SJSA1 (cell line): ENCODE results near the gene RAB8A. TPM values are rescaled to one million over a fixed set of nuclear protein-coding genes. Genes with fewer than 3 reads are reported as not detected.
"Not testable (repeated sequence)": the region's sequence is repeated elsewhere in the genome, so short reads cannot be mapped to it uniquely, and the experiment has no call there.

Experiments
- DNase-seq, 2 experiments: peaks; one replicate each; pipeline ENCODE4 v3.0.0-alpha.2; 2015 to 2020; ENCODE audit warnings: low spot score in 2 of 2, low read depth in 1 of 2
- H3K27ac ChIP-seq: fragments of 250-450 bp; sonication (Bioruptor Pico); 2 replicates; pipeline ENCODE4 v1.5.1; 2020; ENCODE audit warnings: mild to moderate bottlenecking, moderate library complexity
- H3K27me3 ChIP-seq: fragments of 250-450 bp; sonication (Bioruptor Pico); replicated peaks from 2 replicates; pipeline ENCODE4 v1.5.1; 2020; ENCODE audit warnings: mild to moderate bottlenecking, moderate library complexity
- H3K36me3 ChIP-seq: fragments of 250-450 bp; sonication (Bioruptor Pico); 2 replicates; pipeline ENCODE4 v1.5.1; 2020; ENCODE audit warnings: mild to moderate bottlenecking
- H3K4me1 ChIP-seq: fragments of 250-450 bp; sonication (Bioruptor Pico); replicated peaks from 2 replicates; pipeline ENCODE4 v1.6.1; 2021; ENCODE audit warnings: mild to moderate bottlenecking
- H3K4me3 ChIP-seq: fragments of 250-450 bp; sonication (Bioruptor Pico); 2 replicates; pipeline ENCODE4 v1.5.1; 2020; ENCODE audit warnings: mild to moderate bottlenecking
- H3K9me3 ChIP-seq: fragments of 250-450 bp; sonication (Bioruptor Pico); replicated peaks from 2 replicates; pipeline ENCODE4 v1.5.1; 2020; ENCODE audit warnings: mild to moderate bottlenecking
- total RNA-seq: library from RNA; depleted of rRNA; stranded (reverse); fragments of >200 nt; shearing (Covaris generic); gene quantifications from 2 replicates; pipeline ENCODE4 v1.2.3, GENCODE V29; 2014

RAB8A gene
- total RNA-seq, 1 experiment from 2014 or later, result 69.5 TPM

DNA sequence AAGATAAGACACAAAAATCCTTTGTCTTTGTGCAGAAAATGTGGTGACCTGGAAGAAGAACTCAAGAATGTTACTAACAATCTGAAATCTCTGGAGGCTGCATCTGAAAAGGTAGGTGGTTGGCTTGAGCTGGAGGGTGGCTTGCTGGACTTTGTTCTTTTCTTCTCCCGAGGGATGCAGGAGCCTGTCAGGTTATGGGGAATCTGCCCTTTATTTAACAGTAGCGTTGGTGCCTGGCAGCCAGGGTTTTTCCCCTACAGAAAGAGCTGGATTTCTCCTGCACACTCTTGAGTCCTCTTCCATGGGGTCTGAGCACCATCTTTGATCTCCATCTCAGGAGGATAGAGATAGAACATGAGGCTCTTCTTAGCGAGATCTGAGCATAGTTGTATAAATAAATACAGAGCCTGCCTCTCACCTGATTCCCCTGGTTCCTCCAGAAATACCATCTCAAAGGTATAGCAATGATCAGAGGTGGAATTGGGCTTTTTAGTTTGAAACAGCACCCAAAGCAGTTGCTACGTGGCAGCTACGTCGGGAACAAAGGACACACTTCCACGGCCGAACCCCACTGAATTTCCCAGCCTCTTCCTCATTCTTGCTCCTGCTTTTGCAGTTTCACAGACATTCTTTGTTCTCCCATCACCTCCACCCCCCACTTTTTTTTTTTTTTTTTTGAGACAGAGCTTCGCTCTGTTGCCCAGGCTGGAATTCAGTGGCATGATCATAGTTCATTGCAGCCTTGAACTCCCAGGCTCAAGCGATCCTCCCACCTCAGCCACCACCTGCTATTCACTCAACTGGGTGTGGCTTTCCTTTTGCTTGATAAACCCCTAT is 22.5 kb upstream of the RAB8A start:
- Histone ChIP-seq H3K9me3 (no peaks in the 10 kb centered on the region), H3K36me3 (peaks cover 100% of the 10 kb centered on the region)

DNA sequence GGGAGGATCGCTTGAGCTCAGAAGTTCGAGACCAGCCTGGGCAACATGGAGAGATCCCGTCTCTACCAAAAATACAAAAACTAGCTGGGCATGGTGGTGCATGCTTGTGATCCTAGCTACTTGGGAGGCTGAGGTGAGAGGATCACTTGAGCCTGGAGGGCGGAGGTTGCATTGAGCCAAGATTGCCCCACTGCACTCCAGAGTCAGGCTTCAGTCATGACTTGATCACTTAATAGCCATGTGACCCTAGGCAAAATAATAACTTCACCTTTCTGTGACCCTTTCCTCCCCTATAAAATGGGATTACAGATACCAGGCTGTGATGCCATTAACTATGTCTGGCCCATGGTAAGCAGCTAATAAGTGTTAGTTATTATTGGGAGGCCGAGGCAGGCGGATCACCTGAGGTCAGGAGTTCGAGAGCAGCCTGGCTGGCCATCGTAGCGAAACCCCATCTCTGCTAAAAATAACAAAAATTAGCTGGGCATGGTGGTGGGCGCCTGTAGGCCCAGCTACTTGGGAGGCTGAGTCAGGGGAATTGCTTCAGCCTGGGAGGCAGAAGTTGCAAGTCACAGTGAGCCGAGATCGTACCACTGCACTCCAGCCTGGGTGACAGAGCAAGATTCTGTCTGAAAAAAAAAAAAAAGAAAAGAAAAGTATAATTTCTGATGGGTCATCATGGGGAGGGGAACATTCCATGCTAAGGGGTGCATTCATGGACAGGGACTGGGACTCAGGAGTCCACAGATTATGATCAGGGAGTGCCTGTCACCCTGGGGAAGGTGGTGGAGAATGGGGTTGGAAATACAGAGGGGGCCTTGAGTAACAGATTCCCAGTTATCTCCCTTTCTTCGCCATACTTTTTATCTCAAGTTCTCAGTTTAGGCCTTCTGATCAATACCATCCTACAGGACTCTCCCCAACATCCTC is 19.9 kb upstream of the RAB8A start:
- H3K36me3 ChIP-seq, result peaks cover 100% of the 10 kb centered on the region
- no peaks in the 10 kb centered on the region for H3K9me3 ChIP-seq
- no peak for DNase-seq
- no peaks in the 10 kb centered on the region for H3K27me3 ChIP-seq
- H3K27ac ChIP-seq, result no peak overlapping the region
- H3K4me3 ChIP-seq, result no peak overlapping the region
- H3K4me1 ChIP-seq, result no peaks in the 10 kb centered on the region

More for the DNA sequence above, 22.5 kb upstream of the RAB8A start:
- Histone ChIP-seq H3K4me3 (no peak overlapping the region), H3K27ac (no peak overlapping the region), H3K27me3 (no peaks in the 10 kb centered on the region), H3K4me1 (no peaks in the 10 kb centered on the region)
- no peak for DNase-seq

DNA sequence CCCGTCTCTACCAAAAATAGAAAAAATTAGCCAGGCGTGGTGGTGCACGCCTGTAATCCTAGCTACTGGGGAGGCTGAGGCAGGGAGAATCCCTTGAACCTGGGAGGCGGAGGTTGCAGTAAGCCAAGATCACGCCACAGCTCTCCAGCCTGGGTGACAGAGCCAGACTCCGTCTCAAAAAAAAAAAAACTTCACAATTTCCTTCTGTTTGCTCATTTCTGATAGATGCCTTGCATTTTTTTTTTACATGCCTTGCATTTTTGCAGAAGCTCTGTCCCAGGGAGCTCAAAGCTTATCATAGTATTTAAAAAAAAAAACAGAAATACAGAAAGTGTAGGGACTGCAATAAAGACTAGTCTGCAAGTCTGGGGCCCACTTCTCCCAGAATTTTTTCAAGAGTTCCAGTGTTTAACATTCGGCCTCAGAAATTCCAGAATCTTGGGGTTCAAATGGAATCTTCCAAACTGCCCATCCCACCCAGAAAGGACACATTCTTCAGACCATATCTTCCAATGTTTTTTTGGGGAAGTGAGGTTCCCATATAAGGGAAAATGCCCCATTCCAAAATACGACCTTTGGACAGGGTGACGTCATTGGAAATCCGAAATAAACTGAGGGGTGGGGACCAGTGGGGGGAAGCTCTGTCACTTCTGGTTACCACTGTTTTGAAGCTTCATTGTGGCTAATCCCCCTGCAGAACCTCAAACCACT is 17.2 kb upstream of the RAB8A start:
- no peaks in the 10 kb centered on the region for H3K9me3 ChIP-seq
- no peak overlapping the region for H3K27ac ChIP-seq
- DNase-seq, result no peak
- no peaks in the 10 kb centered on the region for H3K27me3 ChIP-seq
- H3K4me1 ChIP-seq, result no peaks in the 10 kb centered on the region
- H3K36me3 ChIP-seq, result peaks cover 100% of the 10 kb centered on the region
- H3K4me3 ChIP-seq, result no peak overlapping the region

DNA sequence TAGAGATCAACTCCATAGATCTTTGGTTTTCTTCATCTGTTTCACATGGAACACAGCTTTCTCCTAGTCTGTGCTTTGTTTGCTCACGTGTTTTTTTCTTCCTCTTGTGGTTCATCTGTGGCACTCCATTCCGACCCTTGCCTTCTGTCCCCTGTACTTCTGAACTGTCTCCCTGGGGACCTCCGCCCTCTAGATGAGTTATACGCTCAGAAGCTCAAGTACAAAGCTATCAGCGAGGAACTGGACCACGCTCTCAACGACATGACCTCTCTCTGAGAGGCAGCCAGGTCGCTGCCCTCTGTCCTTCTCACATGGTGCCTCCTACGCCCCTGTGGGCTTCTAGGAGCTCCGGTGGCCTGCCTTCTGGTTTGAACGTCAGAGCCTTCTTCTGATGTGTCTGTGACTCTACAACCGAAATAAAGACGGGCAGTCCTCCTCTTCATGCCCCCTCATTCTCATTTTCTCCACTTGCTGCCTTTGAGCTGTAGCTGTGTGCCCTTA is 16.6 kb upstream of the RAB8A start:
- DNase-seq, result no peak
- no peaks in the 10 kb centered on the region for H3K27me3 ChIP-seq
- H3K27ac ChIP-seq, result no peak overlapping the region
- H3K9me3 ChIP-seq, result no peaks in the 10 kb centered on the region
- H3K36me3 ChIP-seq, result peaks cover 100% of the 10 kb centered on the region
- no peak overlapping the region for H3K4me3 ChIP-seq
- no peaks in the 10 kb centered on the region for H3K4me1 ChIP-seq

DNA sequence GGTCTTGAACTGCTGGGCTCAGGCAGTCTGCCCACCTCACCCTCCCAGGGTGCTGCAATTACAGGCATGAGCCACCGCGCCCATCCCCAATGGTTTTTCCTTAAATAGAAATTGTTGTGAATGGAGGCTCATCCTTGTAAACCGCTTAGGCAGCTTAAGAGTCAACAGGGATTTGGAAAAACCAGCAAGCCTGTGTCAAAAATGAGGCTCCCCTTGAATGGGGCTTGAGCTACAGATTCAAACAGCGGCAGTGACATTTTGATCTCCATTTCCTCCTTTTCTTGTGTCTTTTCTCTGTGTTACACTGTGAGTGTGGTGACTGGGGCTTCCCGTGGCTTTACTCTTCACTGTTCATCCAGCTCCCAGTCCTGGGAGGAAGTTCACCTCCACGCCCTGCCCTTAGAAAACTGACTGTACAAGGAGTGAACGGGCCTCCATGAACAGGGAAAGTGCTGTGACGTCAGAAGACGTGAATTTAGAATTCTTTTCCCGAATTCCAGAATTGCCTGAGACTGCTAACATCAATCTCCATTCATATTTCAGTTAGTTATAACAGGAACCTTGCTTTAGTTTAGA is 15.3 kb upstream of the RAB8A start:
- Histone ChIP-seq H3K27me3 (no peaks in the 10 kb centered on the region), H3K4me3 (no peak overlapping the region), H3K27ac (no peak overlapping the region), H3K36me3 (peaks cover 100% of the 10 kb centered on the region), H3K4me1 (no peaks in the 10 kb centered on the region), H3K9me3 (no peaks in the 10 kb centered on the region)
- DNase-seq, result no peak

DNA sequence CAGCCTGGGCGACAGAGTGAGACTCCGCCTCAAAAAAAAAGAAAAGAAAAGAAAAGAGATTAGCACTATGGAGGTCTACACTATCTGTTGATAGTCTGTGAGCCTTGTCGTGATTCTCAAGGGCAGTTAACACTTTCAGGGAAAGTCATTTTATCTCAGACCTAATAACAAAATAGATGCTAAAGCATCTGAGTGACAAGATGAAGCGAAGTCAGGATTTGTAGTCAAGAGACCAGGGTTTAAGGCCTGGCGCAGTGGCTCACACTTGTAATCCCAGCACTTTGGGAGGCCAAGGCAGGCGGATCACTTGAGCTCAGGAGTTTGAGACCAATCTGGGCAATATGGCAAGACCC is 13.3 kb upstream of the RAB8A start:
- no peaks in the 10 kb centered on the region; the same call in 1 of the 2 replicates for H3K4me1 ChIP-seq
- H3K27ac ChIP-seq, result no peak overlapping the region
- DNase-seq, result no peak
- no peak overlapping the region for H3K4me3 ChIP-seq
- H3K36me3 ChIP-seq, result peaks cover 100% of the 10 kb centered on the region
- no peaks in the 10 kb centered on the region for H3K27me3 ChIP-seq
- H3K9me3 ChIP-seq, result no peaks in the 10 kb centered on the region

DNA sequence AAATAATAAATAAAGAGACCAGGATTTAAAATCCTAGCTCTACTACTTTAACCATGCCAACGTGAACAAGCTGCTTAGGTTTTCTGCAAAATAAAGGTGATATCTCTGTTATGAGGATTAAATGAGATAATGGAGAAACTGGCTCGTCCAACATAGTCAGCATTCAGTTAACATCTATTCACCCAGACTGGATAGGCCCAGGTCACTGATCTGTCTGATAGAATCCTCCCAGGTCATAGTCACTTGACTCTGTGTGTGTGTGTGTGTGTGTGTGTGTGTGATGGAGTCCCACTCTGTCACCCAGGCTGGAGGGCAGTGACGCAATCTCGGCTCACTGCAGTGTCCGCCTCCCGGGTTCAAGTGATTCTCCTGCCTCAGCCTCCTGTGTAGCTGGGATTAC is 12.9 kb upstream of the RAB8A start:
- Histone ChIP-seq H3K4me1 (no peaks in the 10 kb centered on the region; the same call in 1 of the 2 replicates), H3K36me3 (peaks cover 100% of the 10 kb centered on the region), H3K27me3 (no peaks in the 10 kb centered on the region), H3K27ac (no peak overlapping the region), H3K4me3 (no peak overlapping the region), H3K9me3 (no peaks in the 10 kb centered on the region)
- DNase-seq, result no peak

DNA sequence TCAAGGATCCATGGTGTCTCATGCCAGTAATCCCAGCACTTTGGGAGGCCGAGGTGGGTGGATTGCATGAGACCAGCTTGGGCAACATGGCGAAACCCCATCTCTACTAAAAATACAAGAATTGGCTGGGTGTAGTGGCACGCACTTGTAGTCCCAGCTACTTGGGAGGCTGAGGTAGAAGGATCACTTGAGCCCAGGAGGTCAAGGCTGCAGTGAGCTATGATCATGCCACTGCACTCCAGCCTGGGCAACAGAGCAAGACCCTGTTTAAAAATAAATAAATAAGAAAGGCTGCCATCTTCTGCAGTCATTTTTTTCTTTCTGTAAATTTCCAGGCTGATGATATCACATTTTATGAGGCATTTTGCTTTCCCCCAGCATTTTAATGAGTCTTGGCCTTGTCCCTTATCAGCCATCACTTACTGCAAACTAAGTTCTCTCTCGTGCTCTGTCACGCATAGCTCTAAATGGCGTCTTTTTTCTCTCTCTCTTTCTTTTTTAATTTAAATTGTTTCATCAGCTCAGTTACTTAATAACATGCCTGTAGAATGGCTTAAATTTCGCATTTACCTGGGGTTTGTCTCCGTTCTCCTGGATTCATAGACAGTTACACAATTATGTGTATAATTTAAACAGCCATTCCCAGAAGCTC is 12.2 kb upstream of the RAB8A start:
- not testable (repeated sequence) for DNase-seq, H3K27ac ChIP-seq, H3K9me3 ChIP-seq, H3K27me3 ChIP-seq, H3K4me3 ChIP-seq, H3K4me1 ChIP-seq
- H3K36me3 ChIP-seq, result peaks cover 100% of the 10 kb centered on the region

DNA sequence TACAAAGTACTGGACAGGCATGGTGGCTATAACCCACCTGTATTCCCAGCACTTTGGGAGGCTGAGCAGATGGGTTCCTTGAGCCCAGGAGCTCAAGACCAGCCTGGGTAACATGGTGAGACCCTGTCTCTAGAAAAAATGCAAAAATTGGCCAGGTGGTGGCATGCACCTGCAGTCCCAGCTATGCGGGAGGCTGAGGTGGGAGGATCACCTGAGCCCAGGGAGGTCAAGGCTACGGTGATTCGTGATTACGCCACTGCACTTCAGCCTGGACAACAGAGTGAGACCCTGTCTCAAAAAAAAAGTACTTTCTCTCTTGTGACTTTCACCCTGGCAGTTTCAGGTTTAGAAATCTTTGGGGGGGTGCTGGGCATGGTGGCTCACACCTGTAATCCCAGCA is 11.2 kb upstream of the RAB8A start:
- Histone ChIP-seq H3K27me3 (no peaks in the 10 kb centered on the region), H3K4me3 (no peak overlapping the region), H3K4me1 (peaks cover 3% of the 10 kb centered on the region; the same call in 1 of the 2 replicates), H3K9me3 (no peaks in the 10 kb centered on the region), H3K27ac (no peak overlapping the region), H3K36me3 (peaks cover 89% of the 10 kb centered on the region)
- DNase-seq, result no peak

DNA sequence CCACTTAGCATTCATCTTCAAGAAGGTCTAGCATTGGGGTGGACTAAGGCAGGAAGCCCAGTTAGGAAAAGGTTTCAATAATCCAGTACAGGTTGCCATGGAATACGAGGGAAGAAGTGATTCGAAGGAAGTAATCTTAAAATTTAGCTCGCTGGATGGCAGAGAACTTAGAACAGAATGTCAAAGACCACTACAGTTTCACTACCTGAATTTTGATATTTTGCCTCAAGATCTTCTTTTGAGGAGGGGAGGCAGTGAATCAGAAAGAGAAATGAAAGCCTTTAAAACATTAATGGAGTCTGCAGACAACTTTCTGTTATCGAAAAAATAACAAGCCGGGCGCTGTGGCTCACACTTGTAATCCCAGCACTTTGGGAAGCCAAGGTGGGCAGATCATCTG is 7.0 kb upstream of the RAB8A start:
- no peak for DNase-seq

DNA sequence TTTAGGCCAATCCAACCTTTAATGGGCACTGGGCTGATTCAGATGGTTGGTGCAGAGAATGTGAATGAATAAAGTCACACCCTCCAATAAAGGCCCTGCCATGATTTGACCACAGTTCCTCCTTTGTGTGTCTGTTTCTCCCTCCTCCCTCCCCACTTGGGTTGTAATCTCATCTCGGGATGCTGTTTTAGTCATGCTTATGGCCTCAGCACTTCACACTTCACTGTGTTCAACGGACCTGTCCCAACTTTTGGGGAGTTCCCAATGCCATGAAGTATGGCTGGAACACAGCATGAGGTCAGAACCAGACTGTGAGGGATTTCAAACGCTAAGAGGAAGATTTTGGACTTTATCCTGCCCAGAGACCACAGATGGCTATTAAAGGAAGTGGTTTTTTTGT is 5.6 kb upstream of the RAB8A start:
- Histone ChIP-seq H3K36me3 (peaks cover 33% of the 10 kb centered on the region), H3K9me3 (no peaks in the 10 kb centered on the region), H3K4me1 (peaks cover 15% of the 10 kb centered on the region), H3K27me3 (no peaks in the 10 kb centered on the region), H3K4me3 (no peak overlapping the region), H3K27ac (no peak overlapping the region)
- peak in 1 of 2 experiments; percentile 36 for DNase-seq

More for the DNA sequence above, 7.0 kb upstream of the RAB8A start:
- Histone ChIP-seq H3K4me3 (no peak overlapping the region), H3K27me3 (no peaks in the 10 kb centered on the region), H3K36me3 (peaks cover 47% of the 10 kb centered on the region), H3K9me3 (no peaks in the 10 kb centered on the region), H3K27ac (no peak overlapping the region), H3K4me1 (peaks cover 9% of the 10 kb centered on the region; the same call in 1 of the 2 replicates)

DNA sequence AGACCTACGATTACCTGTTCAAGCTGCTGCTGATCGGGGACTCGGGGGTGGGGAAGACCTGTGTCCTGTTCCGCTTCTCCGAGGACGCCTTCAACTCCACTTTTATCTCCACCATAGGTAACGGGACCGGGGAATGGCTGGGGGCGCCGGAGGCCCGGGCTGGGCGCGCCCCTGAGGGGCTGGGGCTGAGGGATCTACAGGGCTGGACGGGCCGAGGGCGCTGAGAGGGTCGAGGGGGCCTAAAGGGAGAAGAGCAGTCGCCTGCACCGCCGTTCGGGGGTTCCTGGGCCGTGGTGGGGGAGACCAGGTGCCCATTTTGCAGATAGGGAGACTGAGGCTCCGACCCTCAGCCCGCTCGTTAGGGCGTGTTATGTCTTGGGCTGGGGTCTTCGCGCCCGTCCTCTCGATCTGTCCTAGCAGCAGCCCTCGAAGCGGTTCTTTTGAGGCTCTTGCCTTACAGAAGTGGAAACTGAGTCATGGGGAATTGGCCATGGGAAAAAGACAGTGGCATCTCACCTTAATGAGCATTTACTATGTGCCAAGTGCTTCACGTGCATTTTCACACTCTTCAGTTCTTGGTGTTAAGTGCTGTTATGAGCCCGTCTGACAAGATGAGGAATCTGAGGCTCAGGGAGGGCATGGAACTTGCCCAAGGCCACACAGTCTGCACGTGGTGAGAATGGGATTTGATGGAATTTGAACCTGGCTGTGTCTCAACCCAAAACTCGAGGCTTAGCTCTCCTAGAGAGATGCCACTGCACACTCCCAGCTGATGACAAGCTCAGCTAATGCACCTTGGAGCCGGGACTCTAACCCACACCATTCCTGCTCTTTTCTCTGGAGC is 442 bp downstream of the RAB8A start:
- H3K9me3 ChIP-seq, result no peaks in the 10 kb centered on the region
- no peak for DNase-seq
- peak overlapping the region; percentile 57 for H3K27ac ChIP-seq
- H3K36me3 ChIP-seq, result peaks cover 31% of the 10 kb centered on the region
- peak overlapping the region; percentile 66 for H3K4me3 ChIP-seq
- peaks cover 13% of the 10 kb centered on the region for H3K4me1 ChIP-seq
- no peaks in the 10 kb centered on the region for H3K27me3 ChIP-seq
